Measurements from ENCODE around the gene TRIM62.

- no peak for TF ChIP-seq EZH2 (IDR thresholded peaks at IDR 0.05; ENCODE audit: insufficient read depth, low read length)
- TF ChIP-seq, protein P1, sequence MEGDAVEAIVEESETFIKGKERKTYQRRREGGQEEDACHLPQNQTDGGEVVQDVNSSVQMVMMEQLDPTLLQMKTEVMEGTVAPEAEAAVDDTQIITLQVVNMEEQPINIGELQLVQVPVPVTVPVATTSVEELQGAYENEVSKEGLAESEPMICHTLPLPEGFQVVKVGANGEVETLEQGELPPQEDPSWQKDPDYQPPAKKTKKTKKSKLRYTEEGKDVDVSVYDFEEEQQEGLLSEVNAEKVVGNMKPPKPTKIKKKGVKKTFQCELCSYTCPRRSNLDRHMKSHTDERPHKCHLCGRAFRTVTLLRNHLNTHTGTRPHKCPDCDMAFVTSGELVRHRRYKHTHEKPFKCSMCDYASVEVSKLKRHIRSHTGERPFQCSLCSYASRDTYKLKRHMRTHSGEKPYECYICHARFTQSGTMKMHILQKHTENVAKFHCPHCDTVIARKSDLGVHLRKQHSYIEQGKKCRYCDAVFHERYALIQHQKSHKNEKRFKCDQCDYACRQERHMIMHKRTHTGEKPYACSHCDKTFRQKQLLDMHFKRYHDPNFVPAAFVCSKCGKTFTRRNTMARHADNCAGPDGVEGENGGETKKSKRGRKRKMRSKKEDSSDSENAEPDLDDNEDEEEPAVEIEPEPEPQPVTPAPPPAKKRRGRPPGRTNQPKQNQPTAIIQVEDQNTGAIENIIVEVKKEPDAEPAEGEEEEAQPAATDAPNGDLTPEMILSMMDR (IDR thresholded peaks at IDR 0.05; ENCODE audit: insufficient read depth, low read depth, low read length), result no peak
These were observed 83.5 kb downstream of the TRIM62 start for GRCh38 chr1:33098371-33098770.

Measured in astrocyte (in vitro differentiated cells and primary cell).